HepG2 (cell line): ENCODE results near the gene RABGGTA. TPM values are rescaled to one million over a fixed set of nuclear protein-coding genes. Genes with fewer than 3 reads are reported as not detected.

Experiments used
- ATF7-NPFF ChIP-seq: sonication (generic); formaldehyde crosslinking; IDR thresholded peaks from 2 replicates; pipeline ENCODE4 v1.8.1; 2023; ENCODE audit warnings: mild to moderate bottlenecking, low read depth, missing genetic modification reagents, moderate library complexity
- E2F5 ChIP-seq: sonication (generic); formaldehyde crosslinking; conservative IDR thresholded peaks from 2 replicates; pipeline ENCODE4 v1.4.0; 2020; ENCODE audit warnings: missing genetic modification reagents
- GATAD2A ChIP-seq: IDR thresholded peaks from 2 replicates; pipeline ENCODE4 v1.6.1; 2016
- HMGXB4 ChIP-seq, 2 experiments: sonication (generic) in 1 of 2; formaldehyde crosslinking in 1 of 2; IDR thresholded peaks; 2 replicates each; pipeline versions ENCODE4 v1.4.0 to v1.6.1; 2018 to 2020; ENCODE audit warnings: missing genetic modification reagents in 2 of 2, borderline replicate concordance in 1 of 2, low read depth in 1 of 2, mild to moderate bottlenecking in 1 of 2, missing biosample characterization in 1 of 2
- HNRNPUL1 ChIP-seq: fragments of 200-400 bp; formaldehyde crosslinking; IDR thresholded peaks from 2 replicates; pipeline ENCODE4 v1.6.1; 2017; ENCODE audit warnings: low read depth, mild to moderate bottlenecking, low read length, moderate library complexity
- HOXA5 ChIP-seq: sonication (generic); formaldehyde crosslinking; IDR thresholded peaks from 2 replicates; pipeline ENCODE4 v1.4.0; 2020; ENCODE audit warnings: missing genetic modification reagents
- JUNB ChIP-seq: sonication (generic); formaldehyde crosslinking; IDR thresholded peaks from 2 replicates; pipeline ENCODE4 v1.8.0; 2022; ENCODE audit warnings: missing genetic modification reagents, mild to moderate bottlenecking, borderline replicate concordance
- MIER3 ChIP-seq: IDR thresholded peaks from 2 replicates; pipeline ENCODE4 v1.6.1; 2016; ENCODE audit warnings: missing compliant biosample characterization, borderline replicate concordance
- NCOA1 ChIP-seq: sonication (generic); formaldehyde crosslinking; IDR thresholded peaks from 2 replicates; pipeline ENCODE4 v1.9.0; 2021; ENCODE audit warnings: missing genetic modification reagents
- NONO ChIP-seq, 2 experiments: fragments of 450-650 bp in 1 of 2; sonication (generic) in 1 of 2; formaldehyde crosslinking in 1 of 2; IDR thresholded peaks in 1 of 2; conservative IDR thresholded peaks in 1 of 2; 2 replicates each; pipeline versions ENCODE4 v1.6.1 to v1.8.0; 2017 to 2022; ENCODE audit warnings: mild to moderate bottlenecking in 1 of 2, missing genetic modification reagents in 1 of 2, moderate library complexity in 1 of 2
- SAFB2 ChIP-seq: sonication (generic); formaldehyde crosslinking; IDR thresholded peaks from 2 replicates; pipeline ENCODE4 v1.5.1; 2020; ENCODE audit warnings: missing genetic modification reagents, low read depth, mild to moderate bottlenecking, borderline replicate concordance
- SNAPC5 ChIP-seq: sonication (generic); formaldehyde crosslinking; IDR thresholded peaks from 2 replicates; pipeline ENCODE4 v1.8.1; 2023; ENCODE audit warnings: mild to moderate bottlenecking, missing genetic modification reagents, borderline replicate concordance
- SP140L ChIP-seq: sonication (generic); formaldehyde crosslinking; IDR thresholded peaks from 2 replicates; pipeline ENCODE4 v1.4.0; 2020; ENCODE audit warnings: missing genetic modification reagents, borderline replicate concordance
- ZMYM3 ChIP-seq: sonication (generic); formaldehyde crosslinking; IDR thresholded peaks from 2 replicates; pipeline ENCODE4 v1.5.1; 2020; ENCODE audit warnings: mild to moderate bottlenecking, missing genetic modification reagents
- ZNF143 ChIP-seq: sonication (generic); formaldehyde crosslinking; IDR thresholded peaks from 2 replicates; pipeline ENCODE4 v1.4.0; 2020; ENCODE audit warnings: missing genetic modification reagents
- ZNF205 ChIP-seq: IDR thresholded peaks from 2 replicates; pipeline ENCODE4 v1.6.1; 2018; ENCODE audit warnings: missing biosample characterization, missing genetic modification reagents
- ZNF281 ChIP-seq: sonication (generic); formaldehyde crosslinking; IDR thresholded peaks from 2 replicates; pipeline ENCODE4 v1.4.0; 2020; ENCODE audit warnings: missing genetic modification reagents, borderline replicate concordance
- ZNF678 ChIP-seq: sonication (generic); formaldehyde crosslinking; IDR thresholded peaks from 2 replicates; pipeline ENCODE4 v1.4.0; 2020; ENCODE audit warnings: mild to moderate bottlenecking, missing genetic modification reagents
- ZNF691 ChIP-seq: sonication (generic); formaldehyde crosslinking; IDR thresholded peaks from 2 replicates; pipeline ENCODE4 v1.4.0; 2020; ENCODE audit warnings: missing genetic modification reagents, low read depth, mild to moderate bottlenecking, borderline replicate concordance
- ZNF761 ChIP-seq: sonication (generic); formaldehyde crosslinking; conservative IDR thresholded peaks from 2 replicates; pipeline ENCODE4 v1.4.0; 2020; ENCODE audit warnings: mild to moderate bottlenecking, missing genetic modification reagents
- ZNF841 ChIP-seq: sonication (generic); formaldehyde crosslinking; IDR thresholded peaks from 2 replicates; pipeline ENCODE4 v1.8.1; 2023; ENCODE audit warnings: missing genetic modification reagents, borderline replicate concordance
- polyA plus RNA-seq, 8 experiments: library from polyadenylated mRNA; depleted of rRNA in 3 of 8; stranded (reverse) in 7 of 8; unstranded in 1 of 8; fragments of >200 nt; fragmentation: Illumina TruSeq in 4 of 8; extraction: Trizol in 4 of 8; gene quantifications; 2 replicates each; pipeline versions ENCODE4 v1.2.1 to v1.2.3, GENCODE V29; 2011 to 2016; ENCODE audit warnings: low read depth in 4 of 8, missing spikeins in 1 of 8, mixed read lengths in 1 of 8; ENCODE audit not compliant: insufficient read depth in 1 of 8
- total RNA-seq, 5 experiments: library from RNA; depleted of rRNA; stranded (reverse); fragments of >200 nt; fragmentation: Illumina TruSeq; extraction: Trizol; gene quantifications; 2 replicates each; pipeline ENCODE4 v1.2.3, GENCODE V29; 2016; ENCODE audit warnings: low read depth in 1 of 5

The RABGGTA gene
- total and polyA plus RNA-seq, 2 of the 13 experiments (the other 11 are each of a cell fraction or from before 2014, with no cell fraction given) = 57.9 to 90.8 TPM

- peak; percentile 81; the same call in 1 of the 2 replicates for TF ChIP-seq ZNF281
- TF ChIP-seq ZMYM3 = no peak
- TF ChIP-seq ZNF143 (CRISPR knock-in tag) = peak; percentile 86
- peak; percentile 86; the same call in 1 of the 2 replicates for TF ChIP-seq ATF7-NPFF (CRISPR knock-in tag)
- peak; percentile 96 for TF ChIP-seq HOXA5 (CRISPR knock-in tag)
- TF ChIP-seq ZNF691 (CRISPR knock-in tag) = 0 out of 2 replicates have a peak, but pooled peaks have one; percentile 15
- no peak; the same call in 1 of the 2 replicates for TF ChIP-seq SAFB2
- TF ChIP-seq E2F5 = peak; percentile 52; the same call in 1 of the 2 replicates
- TF ChIP-seq ZNF761 (CRISPR knock-in tag) = peak; percentile 98; the same call in 1 of the 2 replicates
- TF ChIP-seq GATAD2A (CRISPR knock-in tag) = peak; percentile 73
- peak; percentile 85 for TF ChIP-seq ZNF205 (CRISPR knock-in tag)
- peak; percentile 98; the same call in 1 of the 2 replicates for TF ChIP-seq NCOA1 (CRISPR knock-in tag)
- TF ChIP-seq HMGXB4 (CRISPR knock-in tag; IDR thresholded peaks at IDR 0.05; ENCODE audit: borderline replicate concordance in 1 of 2, low read depth in 1 of 2) = peak; percentile 69 to 82
- no peak for TF ChIP-seq JUNB (CRISPR knock-in tag)
- no peak for TF ChIP-seq ZNF678
- no peak for TF ChIP-seq ZNF841 (CRISPR knock-in tag)
- TF ChIP-seq MIER3 = peak; percentile 82; the same call in 1 of the 2 replicates
- no peak; the same call in 1 of the 2 replicates for TF ChIP-seq SP140L (CRISPR knock-in tag)
- no peak for TF ChIP-seq HNRNPUL1
- TF ChIP-seq SNAPC5 = peak; percentile 93; the same call in 1 of the 2 replicates
- TF ChIP-seq NONO (IDR thresholded peaks at IDR 0.05) = no peak
- peak; percentile 94 for TF ChIP-seq NONO (CRISPR knock-in tag; conservative IDR thresholded peaks at IDR 0.05)
Measured at GRCh38 chr14:24232645-24233537, 38.5 kb downstream of the RABGGTA start, which contains the start of gene GMPR2 (continued).
